HCT116 (cell line): ENCODE measurements around the gene MMP23B. TPM values are rescaled to one million over a fixed set of nuclear protein-coding genes. Genes with fewer than 3 reads are reported as not detected.

Source experiments
- ATAC-seq: fragments of 200-7000 bp; cut with Tn5 transposase; 2 replicates; pipeline ENCODE4 v1.9.1; 2020; ENCODE audit warnings: mild to moderate bottlenecking, moderate library complexity
- BruUV-seq: library from RNA; stranded (reverse); fragments of 400-500 nt; replicated peaks from 2 replicates; lab custom pipeline; 2021; lab: Mats Ljungman, UMichigan
- CTCF ChIA-PET: fragments of 300-600 bp; sonication (Branson Sonifier 250); formaldehyde crosslinking; loops from one replicate; lab custom pipeline; 2021; ENCODE audit warnings: antibody characterized with exemption; lab: Charles Lee
- POLR2A ChIA-PET: fragments of 300-600, 350-600 bp; sonication (Branson Sonifier 250); formaldehyde crosslinking; loops from one replicate; lab custom pipeline; 2021; ENCODE audit warnings: antibody characterized with exemption; lab: Charles Lee
- RAD21 ChIA-PET, 2 experiments: fragments of 300-600 bp; sonication (Branson Sonifier 250); formaldehyde crosslinking; loops; one replicate each; lab custom pipeline; 2023; ENCODE audit warnings: low total read pairs in 2 of 2; ENCODE audit not compliant: uncharacterized antibody in 2 of 2, unreplicated experiment in 2 of 2, low non-redundant PET in 1 of 2; lab: Charles Lee
- DNase-seq: peaks from one replicate; pipeline ENCODE4 v3.0.0-alpha.2; 2010; ENCODE audit warnings: low read depth, low spot score
- H2AFZ ChIP-seq: fragments of 200-600 bp; shearing (Covaris generic), sonication (generic); 2 replicates; pipeline ENCODE4 v1.6.1; 2017; ENCODE audit warnings: low read depth, mixed run types, mixed read lengths, antibody characterized with exemption, low read length; ENCODE audit not compliant: poor library complexity, severe bottlenecking
- H3K27ac ChIP-seq: 2 replicates; pipeline ENCODE4 v1.5.1; 2012; ENCODE audit warnings: low read depth, low read length
- H3K27me3 ChIP-seq: fragments of 200-600 bp; sonication (generic); 2 replicates; pipeline ENCODE4 v1.6.1; 2016; ENCODE audit warnings: mixed run types, low read length, mixed read lengths; ENCODE audit not compliant: insufficient read depth
- H3K36me3 ChIP-seq, 2 experiments: fragments of 200-500 bp in 1 of 2; fragments of 200-600 bp in 1 of 2; sonication (Bioruptor generic) in 1 of 2; sonication (generic) in 1 of 2; 2 replicates each; pipeline versions ENCODE4 v1.5.1 to v1.6.1; 2014 to 2016; ENCODE audit warnings: low read length in 2 of 2, inconsistent platforms in 1 of 2, mixed read lengths in 1 of 2, mixed run types in 1 of 2; ENCODE audit not compliant: insufficient read depth in 2 of 2, control insufficient read depth in 1 of 2
- H3K4me1 ChIP-seq, 2 experiments: fragments of 200-600 bp in 1 of 2; sonication (generic) in 1 of 2; 2 replicates each; pipeline versions ENCODE4 v1.5.1 to v1.6.1; 2012 to 2017; ENCODE audit warnings: low read length in 2 of 2, inconsistent platforms in 1 of 2, mild to moderate bottlenecking in 1 of 2, mixed read lengths in 1 of 2, mixed run types in 1 of 2, moderate library complexity in 1 of 2; ENCODE audit not compliant: insufficient read depth in 2 of 2, control insufficient read depth in 1 of 2
- H3K4me2 ChIP-seq: fragments of 200-600 bp; sonication (generic); 2 replicates; pipeline ENCODE4 v1.6.1; 2017; ENCODE audit warnings: mixed run types, low read length, mixed read lengths
- H3K4me3 ChIP-seq, 2 experiments: fragments of 200-600 bp in 1 of 2; sonication (generic) in 1 of 2; replicated peaks in 1 of 2; 2 replicates each; pipeline ENCODE4 v1.5.1; 2011 to 2016; ENCODE audit warnings: low read length in 2 of 2, control low read depth in 1 of 2, low read depth in 1 of 2, mild to moderate bottlenecking in 1 of 2, mixed read lengths in 1 of 2, mixed run types in 1 of 2
- H3K79me2 ChIP-seq: fragments of 200-600 bp; sonication (generic); 2 replicates; pipeline ENCODE4 v1.6.1; 2017; ENCODE audit warnings: mild to moderate bottlenecking, mixed run types, low read length, moderate library complexity, mixed read lengths; ENCODE audit not compliant: insufficient read depth
- H3K9ac ChIP-seq: fragments of 200-600 bp; sonication (generic); 2 replicates; pipeline ENCODE4 v1.6.1; 2016; ENCODE audit warnings: low read length, mixed read lengths
- H3K9me2 ChIP-seq: fragments of 200-600 bp; sonication (generic), shearing (Covaris generic); 2 replicates; pipeline ENCODE4 v1.6.1; 2017; ENCODE audit warnings: mixed run types, mild to moderate bottlenecking, moderate library complexity; ENCODE audit not compliant: insufficient read depth
- H3K9me3 ChIP-seq, 2 experiments: fragments of 200-500 bp in 1 of 2; fragments of 200-600 bp in 1 of 2; sonication (Bioruptor generic) in 1 of 2; sonication (generic) in 1 of 2; 2 replicates each; pipeline ENCODE4 v1.6.1; 2014 to 2017; ENCODE audit warnings: low read length in 2 of 2, mixed read lengths in 2 of 2, inconsistent platforms in 1 of 2, low read depth in 1 of 2, mild to moderate bottlenecking in 1 of 2, mixed run types in 1 of 2, moderate library complexity in 1 of 2; ENCODE audit not compliant: control insufficient read depth in 1 of 2, insufficient read depth in 1 of 2
- H4K20me1 ChIP-seq: fragments of 200-600 bp; sonication (generic), shearing (Covaris generic); 2 replicates; pipeline ENCODE4 v1.6.1; 2017; ENCODE audit warnings: mixed run types, mild to moderate bottlenecking, moderate library complexity; ENCODE audit not compliant: insufficient read depth
- CBX3 ChIP-seq: IDR thresholded peaks from 2 replicates; pipeline ENCODE4 v1.6.1; 2012; ENCODE audit warnings: low read depth
- EGR1 ChIP-seq: IDR thresholded peaks from 2 replicates; pipeline ENCODE4 v1.6.1; 2012; ENCODE audit warnings: low read depth
- ELF1 ChIP-seq: IDR thresholded peaks from 2 replicates; pipeline ENCODE4 v1.6.1; 2012; ENCODE audit warnings: low read depth, borderline replicate concordance
- EZH2 ChIP-seq: fragments of 200-600 bp; sonication (generic); IDR thresholded peaks from 2 replicates; pipeline ENCODE4 v1.6.1; 2017; ENCODE audit warnings: antibody characterized with exemption, mixed run types
- JUND ChIP-seq: IDR thresholded peaks from 2 replicates; pipeline ENCODE4 v1.6.1; 2012
- POLR2A ChIP-seq: IDR thresholded peaks from 2 replicates; pipeline ENCODE4 v1.7.0; 2011; ENCODE audit warnings: borderline replicate concordance; ENCODE audit not compliant: insufficient read depth, insufficient read length; ENCODE audit errors: extremely low read depth
- SIN3A ChIP-seq: IDR thresholded peaks from 2 replicates; pipeline ENCODE4 v1.6.1; 2012; ENCODE audit warnings: low read depth
- SP1 ChIP-seq: IDR thresholded peaks from 2 replicates; pipeline ENCODE4 v1.6.1; 2012; ENCODE audit warnings: low read depth
- YY1 ChIP-seq: IDR thresholded peaks from 2 replicates; pipeline ENCODE4 v1.6.1; 2011; ENCODE audit warnings: low read length, low read depth, moderate library complexity, mild to moderate bottlenecking; ENCODE audit not compliant: insufficient replicate concordance; ENCODE audit errors: extremely low read depth
- ZNF274 ChIP-seq: fragments of 200-500 bp; sonication (Bioruptor generic); IDR thresholded peaks from 2 replicates; pipeline ENCODE4 v1.6.1; 2014; ENCODE audit warnings: mild to moderate bottlenecking, low read depth, low read length, inconsistent platforms
- intact Hi-C: fragments of 100-400 bp; cut with micrococcal nuclease; formaldehyde crosslinking; loops from 2 replicates; pipeline ENCODE4 v1.10.0; 2022
- total RNA-seq: library from RNA; stranded (reverse); gene quantifications from one replicate; pipeline ENCODE4 v1.2.1, GENCODE V29; 2021; ENCODE audit not compliant: unreplicated experiment
- TF ChIP-seq, protein P1 (sequence below), 3 experiments: fragments of 200-600 bp in 1 of 3; sonication (generic) in 1 of 3; IDR thresholded peaks in 2 of 3; conservative IDR thresholded peaks in 1 of 3; 2 replicates each; pipeline ENCODE4 v1.5.1; 2012 to 2017; ENCODE audit warnings: low read depth in 2 of 3, low read length in 2 of 3, antibody characterized with exemption in 1 of 3, borderline replicate concordance in 1 of 3, control low read depth in 1 of 3, mild to moderate bottlenecking in 1 of 3, mixed read lengths in 1 of 3, mixed run types in 1 of 3, moderate library complexity in 1 of 3; ENCODE audit not compliant: insufficient read depth in 1 of 3
- TF ChIP-seq, protein P2 (sequence below): IDR thresholded peaks from 2 replicates; pipeline ENCODE4 v1.6.1; 2011; ENCODE audit warnings: mild to moderate bottlenecking, low read length, moderate library complexity; ENCODE audit not compliant: insufficient replicate concordance; ENCODE audit errors: extremely low read depth
- TF ChIP-seq, protein P3 (sequence below): IDR thresholded peaks from 2 replicates; pipeline ENCODE4 v1.6.1; 2012
- TF ChIP-seq, protein P4 (sequence below): IDR thresholded peaks from 2 replicates; pipeline ENCODE4 v1.6.1; 2012

The MMP23B gene
- total RNA-seq, 1 experiment from 2014 or later, result 8.7 TPM

DNA sequence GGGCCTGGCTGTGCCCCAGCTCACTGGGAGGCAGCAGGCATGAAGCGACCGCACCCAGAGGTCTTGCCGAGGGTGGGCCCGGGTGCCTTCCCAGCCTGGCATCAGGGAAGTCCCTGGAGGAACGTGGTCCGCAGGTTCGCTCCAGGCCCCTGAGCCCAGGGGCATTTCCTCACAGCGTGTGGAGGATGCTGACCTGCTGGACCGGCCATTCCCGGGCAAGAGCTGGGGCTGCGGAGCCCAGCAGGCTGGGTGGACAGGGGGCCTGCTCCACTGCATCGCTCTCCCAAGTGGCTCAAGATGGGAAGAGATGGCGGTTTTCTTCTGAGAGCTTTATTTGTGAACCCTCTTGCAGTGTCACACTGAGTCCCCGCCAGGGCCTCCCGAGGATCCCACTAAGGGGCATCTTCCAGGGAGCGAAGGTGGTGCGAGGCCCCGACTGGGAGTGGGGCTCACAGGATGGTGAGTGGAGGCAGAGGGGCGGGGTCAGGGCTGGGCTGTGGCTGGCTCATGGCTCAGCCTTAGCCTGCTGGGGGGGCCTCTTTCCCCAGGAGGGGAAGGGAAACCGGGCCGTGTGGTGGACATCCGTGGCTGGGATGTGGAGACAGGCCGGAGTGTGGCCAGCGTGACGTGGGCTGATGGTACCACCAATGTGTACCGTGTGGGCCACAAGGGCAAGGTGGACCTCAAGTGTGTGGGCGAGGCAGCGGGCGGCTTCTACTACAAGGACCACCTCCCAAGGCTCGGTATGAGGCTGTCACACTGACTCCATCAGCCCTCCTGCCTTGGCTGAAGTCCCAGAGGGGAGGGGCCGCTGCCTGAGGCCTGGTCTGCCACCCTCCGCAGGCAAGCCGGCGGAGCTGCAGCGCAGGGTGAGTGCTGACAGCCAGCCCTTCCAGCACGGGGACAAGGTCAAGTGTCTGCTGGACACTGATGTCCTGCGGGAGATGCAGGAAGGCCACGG, 7.2 kb upstream of the MMP23B start:
- DNase-seq, result no peak
- RAD21 ChIA-PET, result no interaction called here
- BruUV-seq, result no TSS peak

DNA sequence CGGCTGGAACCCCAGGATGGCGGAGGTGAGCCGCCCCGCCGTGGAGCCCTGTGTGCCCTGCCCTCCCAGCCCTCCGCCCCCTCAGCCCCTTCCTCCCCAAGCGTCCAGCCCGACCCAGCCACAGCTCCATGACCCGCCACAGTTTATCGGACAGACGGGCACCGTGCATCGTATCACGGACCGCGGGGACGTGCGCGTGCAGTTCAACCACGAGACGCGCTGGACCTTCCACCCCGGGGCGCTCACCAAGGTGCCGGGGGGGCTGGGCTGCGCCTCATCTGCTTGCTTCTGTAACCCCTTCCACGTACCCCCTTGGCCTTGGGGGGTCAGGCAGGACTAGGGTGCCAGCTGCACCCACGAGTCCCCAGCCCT, 6.6 kb upstream of the MMP23B start:
- Histone ChIP-seq H3K27me3 (no peaks in the 10 kb centered on the region), H3K9me2 (no peaks in the 10 kb centered on the region), H4K20me1 (no peaks in the 10 kb centered on the region), H3K27ac (no peak overlapping the region), H3K79me2 (peaks cover 13% of the 10 kb centered on the region; the same call in 1 of the 2 replicates), H3K4me1 (peaks cover 4 to 38% of the 10 kb centered on the region in 2 experiments), H3K4me3 (no peak overlapping the region), H2AFZ (no peak overlapping the region), H3K9ac (no peak overlapping the region), H3K36me3 (no peaks in the 10 kb centered on the region), H3K9me3 (no peaks in the 10 kb centered on the region), H3K4me2 (no peak overlapping the region)
- TF ChIP-seq, protein P1, sequence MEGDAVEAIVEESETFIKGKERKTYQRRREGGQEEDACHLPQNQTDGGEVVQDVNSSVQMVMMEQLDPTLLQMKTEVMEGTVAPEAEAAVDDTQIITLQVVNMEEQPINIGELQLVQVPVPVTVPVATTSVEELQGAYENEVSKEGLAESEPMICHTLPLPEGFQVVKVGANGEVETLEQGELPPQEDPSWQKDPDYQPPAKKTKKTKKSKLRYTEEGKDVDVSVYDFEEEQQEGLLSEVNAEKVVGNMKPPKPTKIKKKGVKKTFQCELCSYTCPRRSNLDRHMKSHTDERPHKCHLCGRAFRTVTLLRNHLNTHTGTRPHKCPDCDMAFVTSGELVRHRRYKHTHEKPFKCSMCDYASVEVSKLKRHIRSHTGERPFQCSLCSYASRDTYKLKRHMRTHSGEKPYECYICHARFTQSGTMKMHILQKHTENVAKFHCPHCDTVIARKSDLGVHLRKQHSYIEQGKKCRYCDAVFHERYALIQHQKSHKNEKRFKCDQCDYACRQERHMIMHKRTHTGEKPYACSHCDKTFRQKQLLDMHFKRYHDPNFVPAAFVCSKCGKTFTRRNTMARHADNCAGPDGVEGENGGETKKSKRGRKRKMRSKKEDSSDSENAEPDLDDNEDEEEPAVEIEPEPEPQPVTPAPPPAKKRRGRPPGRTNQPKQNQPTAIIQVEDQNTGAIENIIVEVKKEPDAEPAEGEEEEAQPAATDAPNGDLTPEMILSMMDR (IDR thresholded peaks at IDR 0.05 in 2 of 3, conservative IDR thresholded peaks at IDR 0.05 in 1 of 3; ENCODE audit: borderline replicate concordance in 1 of 3, insufficient read depth in 1 of 3, low read depth in 2 of 3, low read length in 2 of 3), result no peak
- no peak for TF ChIP-seq SIN3A
- no peak for TF ChIP-seq CBX3
- TF ChIP-seq, protein P2, sequence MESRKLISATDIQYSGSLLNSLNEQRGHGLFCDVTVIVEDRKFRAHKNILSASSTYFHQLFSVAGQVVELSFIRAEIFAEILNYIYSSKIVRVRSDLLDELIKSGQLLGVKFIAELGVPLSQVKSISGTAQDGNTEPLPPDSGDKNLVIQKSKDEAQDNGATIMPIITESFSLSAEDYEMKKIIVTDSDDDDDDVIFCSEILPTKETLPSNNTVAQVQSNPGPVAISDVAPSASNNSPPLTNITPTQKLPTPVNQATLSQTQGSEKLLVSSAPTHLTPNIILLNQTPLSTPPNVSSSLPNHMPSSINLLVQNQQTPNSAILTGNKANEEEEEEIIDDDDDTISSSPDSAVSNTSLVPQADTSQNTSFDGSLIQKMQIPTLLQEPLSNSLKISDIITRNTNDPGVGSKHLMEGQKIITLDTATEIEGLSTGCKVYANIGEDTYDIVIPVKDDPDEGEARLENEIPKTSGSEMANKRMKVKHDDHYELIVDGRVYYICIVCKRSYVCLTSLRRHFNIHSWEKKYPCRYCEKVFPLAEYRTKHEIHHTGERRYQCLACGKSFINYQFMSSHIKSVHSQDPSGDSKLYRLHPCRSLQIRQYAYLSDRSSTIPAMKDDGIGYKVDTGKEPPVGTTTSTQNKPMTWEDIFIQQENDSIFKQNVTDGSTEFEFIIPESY, result no peak
- TF ChIP-seq EZH2, result no peak
- TF ChIP-seq, protein P3, sequence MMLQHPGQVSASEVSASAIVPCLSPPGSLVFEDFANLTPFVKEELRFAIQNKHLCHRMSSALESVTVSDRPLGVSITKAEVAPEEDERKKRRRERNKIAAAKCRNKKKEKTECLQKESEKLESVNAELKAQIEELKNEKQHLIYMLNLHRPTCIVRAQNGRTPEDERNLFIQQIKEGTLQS, result no peak
- no peak for TF ChIP-seq ELF1
- no peak for TF ChIP-seq ZNF274
- no peak for TF ChIP-seq EGR1
- ATAC-seq (no peak), DNase-seq (no peak)
- CTCF ChIA-PET, result no interaction called here
- RAD21 ChIA-PET, result no interaction called here
- POLR2A ChIA-PET, result no interaction called here
- BruUV-seq, result no TSS peak
- intact Hi-C loops, result no loop called here

More for the DNA sequence above, 7.2 kb upstream of the MMP23B start:
- no peak overlapping the region for H3K4me3 ChIP-seq
- POLR2A ChIA-PET, result no interaction called here
- H4K20me1 ChIP-seq, result no peaks in the 10 kb centered on the region
- no peaks in the 10 kb centered on the region for H3K9me2 ChIP-seq
- H3K36me3 ChIP-seq, result no peaks in the 10 kb centered on the region
- TF ChIP-seq EZH2 (no peak), CBX3 (no peak), POLR2A (no peak), SP1 (no peak), ELF1 (no peak), YY1 (no peak), JUND (no peak)
- TF ChIP-seq, protein P4, sequence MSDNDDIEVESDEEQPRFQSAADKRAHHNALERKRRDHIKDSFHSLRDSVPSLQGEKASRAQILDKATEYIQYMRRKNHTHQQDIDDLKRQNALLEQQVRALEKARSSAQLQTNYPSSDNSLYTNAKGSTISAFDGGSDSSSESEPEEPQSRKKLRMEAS, result no peak
- TF ChIP-seq, protein P3, result no peak
- intact Hi-C loops, result no loop called here
- H3K9ac ChIP-seq, result no peak overlapping the region
- no peak overlapping the region for H3K27ac ChIP-seq
- H3K4me2 ChIP-seq, result no peak overlapping the region
- peaks cover 4 to 42% of the 10 kb centered on the region in 2 experiments for H3K4me1 ChIP-seq
- no peaks in the 10 kb centered on the region for H3K9me3 ChIP-seq
- CTCF ChIA-PET, result no interaction called here
- H3K27me3 ChIP-seq, result no peaks in the 10 kb centered on the region
- H2AFZ ChIP-seq, result no peak overlapping the region
- ATAC-seq, result no peak
- H3K79me2 ChIP-seq, result peaks cover 13% of the 10 kb centered on the region; the same call in 1 of the 2 replicates
